GM12878 (cell line): ENCODE data around the gene TNNC2. TPM values are rescaled to one million over a fixed set of nuclear protein-coding genes. Genes with fewer than 3 reads are reported as not detected.
A peak's percentile ranks its signal among the peaks of the same experiment; 100 is the strongest.

Experiments used
- ATAC-seq: fragments of 200-7000 bp; cut with Tn5 transposase; 3 replicates; pipeline ENCODE4 v1.9.1; 2020; ENCODE audit warnings: mild to moderate bottlenecking, moderate library complexity
- BruUV-seq: library from RNA; stranded (reverse); fragments of 400-500 nt; replicated peaks from 2 replicates; lab custom pipeline; 2021; lab: Mats Ljungman, UMichigan
- CTCF ChIA-PET: fragments of 300-600 bp; sonication (Branson Sonifier 250); formaldehyde crosslinking; extraction: SDS; loops from one replicate; lab custom pipeline; 2021; ENCODE audit warnings: inconsistent platforms; lab: Yijun Ruan, JAX
- POLR2A ChIA-PET: fragments of 350-600 bp; formaldehyde crosslinking; extraction: SDS; loops from one replicate; lab custom pipeline; 2021; ENCODE audit warnings: inconsistent platforms; lab: Charles Lee
- RAD21 ChIA-PET: fragments of 300-600 bp; sonication (Branson Sonifier 250); formaldehyde crosslinking; loops from one replicate; lab custom pipeline; 2023; ENCODE audit warnings: antibody characterized with exemption; ENCODE audit not compliant: unreplicated experiment; lab: Charles Lee
- SMC1A ChIA-PET: fragments of 300-600 bp; sonication (Branson Sonifier 250); formaldehyde crosslinking; loops from one replicate; lab custom pipeline; 2023; ENCODE audit not compliant: unreplicated experiment, uncharacterized antibody; lab: Charles Lee
- DNase-seq: peaks from one replicate; pipeline ENCODE4 v3.0.0-alpha.2; 2011; ENCODE audit warnings: low read depth, low spot score
- FAIRE-seq: peaks from 3 replicates; lab custom pipeline; 2011; peaks lifted over from hg19 to GRCh38; lab: Jason Lieb, UNC
- H2AFZ ChIP-seq: 2 replicates; pipeline ENCODE4 v1.6.0; 2011; ENCODE audit warnings: low read depth, low read length, control low read depth; ENCODE audit not compliant: control insufficient read depth
- H3K27ac ChIP-seq: 2 replicates; pipeline ENCODE4 v1.5.1; 2011; ENCODE audit warnings: control low read depth; ENCODE audit not compliant: control insufficient read depth, insufficient read depth
- H3K27me3 ChIP-seq, 2 experiments: replicated peaks in 1 of 2; 2 replicates each; pipeline versions ENCODE4 v1.6.0 to v1.6.1; 2011; ENCODE audit warnings: low read length in 1 of 2; ENCODE audit not compliant: control insufficient read depth in 2 of 2, insufficient read depth in 2 of 2
- H3K36me3 ChIP-seq, 2 experiments: 2 replicates each; pipeline ENCODE4 v1.5.1; 2011; ENCODE audit warnings: low read length in 1 of 2; ENCODE audit not compliant: control insufficient read depth in 2 of 2, insufficient read depth in 2 of 2
- H3K4me1 ChIP-seq: 2 replicates; pipeline ENCODE4 v1.6.1; 2011; ENCODE audit warnings: mild to moderate bottlenecking, low read length, moderate library complexity, mixed read lengths; ENCODE audit not compliant: control insufficient read depth, insufficient read depth
- H3K4me2 ChIP-seq: 2 replicates; pipeline ENCODE4 v1.6.0; 2011; ENCODE audit warnings: control low read depth; ENCODE audit not compliant: control insufficient read depth, insufficient read depth
- H3K4me3 ChIP-seq: fragments of 200-600 bp; sonication (generic); 2 replicates; pipeline ENCODE4 v1.5.1; 2016
- H3K79me2 ChIP-seq: 2 replicates; pipeline ENCODE4 v1.6.0; 2011; ENCODE audit warnings: low read length; ENCODE audit not compliant: control insufficient read depth, insufficient read depth
- H3K9ac ChIP-seq: 2 replicates; pipeline ENCODE4 v1.8.0; 2011; ENCODE audit warnings: low read length, control low read depth, mixed read lengths; ENCODE audit not compliant: control insufficient read depth, insufficient read depth
- H3K9me3 ChIP-seq: replicated peaks from 3 replicates; pipeline ENCODE4 v1.5.1; 2011; ENCODE audit warnings: mild to moderate bottlenecking, low read length; ENCODE audit not compliant: control insufficient read depth, insufficient read depth
- H4K20me1 ChIP-seq: 2 replicates; pipeline ENCODE4 v1.6.0; 2011; ENCODE audit not compliant: control insufficient read depth, insufficient read depth
- ATF7 ChIP-seq: fragments of 450-650 bp; IDR thresholded peaks from 2 replicates; pipeline ENCODE4 v1.6.1; 2016; ENCODE audit warnings: low read depth, mild to moderate bottlenecking
- JUND ChIP-seq: IDR thresholded peaks from 2 replicates; pipeline ENCODE4 v1.6.1; 2012; ENCODE audit warnings: low read depth, mild to moderate bottlenecking, low read length, improper control_type of control experiment, moderate library complexity
- KDM1A ChIP-seq: fragments of 200-600 bp; sonication (generic); IDR thresholded peaks from 2 replicates; pipeline ENCODE4 v1.6.1; 2016; ENCODE audit warnings: borderline replicate concordance
- POLR2A ChIP-seq: IDR thresholded peaks from 2 replicates; pipeline ENCODE4 v1.6.1; 2011; ENCODE audit warnings: low read depth, mild to moderate bottlenecking, low read length
- POLR2AphosphoS5 ChIP-seq: IDR thresholded peaks from 2 replicates; pipeline ENCODE4 v1.6.1; 2011; ENCODE audit warnings: mild to moderate bottlenecking, low read length, inconsistent platforms
- WGBS: methylation state at CpG from one replicate; pipeline ENCODE4 v1.1.6; 2016; ENCODE audit warnings: low lambda C conversion rate; ENCODE audit not compliant: insufficient replicate concordance, insufficient coverage; ENCODE audit errors: missing lambda C conversion rate; 5-methylcytosine and 5-hydroxymethylcytosine counted together
- in situ Hi-C: fragments of 300-500 bp; cut with MboI; formaldehyde crosslinking; loops from 9 replicates; pipeline ENCODE4 v1.14.3; 2018; ENCODE audit warnings: mixed read lengths
- intact Hi-C: fragments of 100-400 bp; cut with micrococcal nuclease; formaldehyde crosslinking; loops from one replicate; pipeline ENCODE4 v1.14.2; 2022; ENCODE audit not compliant: unreplicated experiment
- polyA plus RNA-seq, 11 experiments: library from polyadenylated mRNA; depleted of rRNA in 4 of 11; unstranded in 6 of 11; stranded (reverse) in 5 of 11; fragments of >200 nt; fragmentation: Nextera tagmentation in 4 of 11; fragmentation: Illumina TruSeq in 1 of 11; extraction: Ambion mirVana in 4 of 11; extraction: Trizol in 1 of 11; gene quantifications; 1 replicate in 1 of 11; 2 replicates in 10 of 11; pipeline versions ENCODE4 v1.2.1 to v1.2.3, GENCODE V29; 2011 to 2016; ENCODE audit warnings: inconsistent platforms in 2 of 11, missing spikeins in 2 of 11, low read depth in 1 of 11
- total RNA-seq, 4 experiments: library from RNA; depleted of rRNA in 3 of 4; stranded (reverse); fragments of >200 nt in 3 of 4; fragmentation: Illumina TruSeq in 1 of 4; extraction: Trizol in 1 of 4; gene quantifications; 2 replicates each; pipeline versions ENCODE4 v1.2.1 to v1.2.3, GENCODE V29; 2013 to 2021

The TNNC2 gene
- total and polyA plus RNA-seq, 10 of the 15 experiments (the other 5 are each of a cell fraction or from before 2014, with no cell fraction given): 0.37 TPM; not detected in 9

GRCh38 chr20:45817376-45818194 is 9.5 kb downstream of the TNNC2 start:
- ATAC-seq: no peak; the same call in 1 of the 3 replicates
- H3K36me3 ChIP-seq: peaks cover 8 to 9% of the 10 kb centered on the region in 2 experiments
- no peaks in the 10 kb centered on the region for H3K9me3 ChIP-seq
- no peak overlapping the region for H3K9ac ChIP-seq
- SMC1A ChIA-PET: interaction anchor here (1.0 to 1.2 kb wide), 5 partner anchors 16 to 157 kb away, joined by 3 to 5 read pairs (median 3); no protein-coding TSS in a partner anchor
- peaks cover 18% of the 10 kb centered on the region for H3K79me2 ChIP-seq
- 0 out of 2 replicates have a peak, but pooled peaks have one; percentile 41 for TF ChIP-seq POLR2AphosphoS5
- no peak for TF ChIP-seq JUND
- no peak for TF ChIP-seq KDM1A
- TF ChIP-seq POLR2A: peak; percentile 48; the same call in 1 of the 2 replicates
- 0 out of 2 replicates have a peak, but pooled peaks have one; percentile 35 for TF ChIP-seq ATF7
- TF ChIP-seq, all 136 proteins: peak for 3
- Histone ChIP-seq H3K4me2 (no peak overlapping the region), H3K27me3 (no peaks in the 10 kb centered on the region; a peak in 1 of 4 replicates), H3K4me1 (no peaks in the 10 kb centered on the region), H2AFZ (no peak overlapping the region), H4K20me1 (no peaks in the 10 kb centered on the region), H3K4me3 (no peak overlapping the region), H3K27ac (no peak overlapping the region)
- intact Hi-C loops: no loop called here
- ChIA-PET RAD21 (interaction anchor here (1.3 kb wide), 1 partner anchor 143 kb away, joined by 3 read pairs; no protein-coding TSS in a partner anchor), POLR2A (interaction anchor here (1.5 kb wide), 1 partner anchor 113 kb away, joined by 5 read pairs; no protein-coding TSS in a partner anchor), CTCF (interaction anchor here (0.5 to 2.8 kb wide), 5 partner anchors 19 to 194 kb away, joined by 3 to 10 read pairs (median 3); no protein-coding TSS in a partner anchor)
- no peak for DNase-seq
- FAIRE-seq: no peak
- 67% methylated on average over 9 of the region's 9 CpGs for WGBS
- no TSS peak for BruUV-seq
- in situ Hi-C loops: loop anchor here (25.0 kb wide), 1 partner anchor 545 kb away; no protein-coding TSS in a partner anchor
